NCI-H345 treated with DMSO at 0.1 percent for 48 hours (cell line): ENCODE data around the gene SPOCK2.

Source experiments
- DNase-seq: peaks from one replicate; lab custom pipeline; 2025; ENCODE audit not compliant: unreplicated experiment; lab: John Stamatoyannopoulos, UW

SPOCK2 gene

GRCh38 chr10:72011976-72012512 is 76.3 kb downstream of the SPOCK2 start:
- no peak for DNase-seq

GRCh38 chr10:72011468-72011867 is 76.9 kb downstream of the SPOCK2 start:
- DNase-seq: no peak

- DNase-seq: no peak
Measured at GRCh38 chr10:72011016-72011415, 77.3 kb downstream of the SPOCK2 start.

- DNase-seq: no peak
Measured at GRCh38 chr10:72010234-72010973, 77.9 kb downstream of the SPOCK2 start.

- DNase-seq: no peak
Measured at GRCh38 chr10:72009425-72010081, 78.8 kb downstream of the SPOCK2 start.

DNA sequence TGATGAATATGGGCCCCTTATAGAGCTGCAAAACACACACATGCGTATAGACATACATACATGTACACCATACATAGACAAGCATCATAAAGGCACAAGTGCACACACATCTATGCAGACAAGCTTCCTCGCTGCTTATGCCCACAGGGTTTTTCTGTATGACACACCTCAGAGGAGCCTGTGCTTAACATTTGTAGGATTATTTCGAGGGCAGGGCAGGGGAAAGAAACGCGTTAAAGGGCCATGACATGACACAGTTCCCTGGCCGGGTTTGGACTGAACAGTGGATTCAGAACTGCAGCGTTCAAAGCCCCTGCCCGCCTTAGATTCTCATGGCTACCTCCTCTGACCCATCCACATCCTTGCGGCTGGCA is 79.3 kb downstream of the SPOCK2 start:
- DNase-seq: no peak
